Measurements from ENCODE around the gene APBB2.

GRCh38 chr4:40954088-40954668 is 260.2 kb downstream of the APBB2 start:
- TF ChIP-seq SP2 (IDR thresholded peaks at IDR 0.05; ENCODE audit: low read length) (no peak), NRF1 (IDR thresholded peaks at IDR 0.05; ENCODE audit: low read depth, low read length) (no peak), POLR2AphosphoS5 (IDR thresholded peaks at IDR 0.05; ENCODE audit: low read depth, low read length) (no peak), EZH2 (IDR thresholded peaks at IDR 0.05; ENCODE audit: low read depth, low read length, severe bottlenecking) (no peak), SIN3A (conservative IDR thresholded peaks at IDR 0.05 in 1 of 2, IDR thresholded peaks at IDR 0.05 in 1 of 2; ENCODE audit: low read depth in 1 of 2, low read length in 2 of 2) (no peak), POU5F1 (IDR thresholded peaks at IDR 0.05; ENCODE audit: low read depth, low read length) (no peak), FOSL1 (IDR thresholded peaks at IDR 0.05; ENCODE audit: insufficient read depth, low read depth, low read length) (no peak), PHF8 (conservative IDR thresholded peaks at IDR 0.05; ENCODE audit: low read depth, low read length) (no peak)
- TF ChIP-seq, protein P1, sequence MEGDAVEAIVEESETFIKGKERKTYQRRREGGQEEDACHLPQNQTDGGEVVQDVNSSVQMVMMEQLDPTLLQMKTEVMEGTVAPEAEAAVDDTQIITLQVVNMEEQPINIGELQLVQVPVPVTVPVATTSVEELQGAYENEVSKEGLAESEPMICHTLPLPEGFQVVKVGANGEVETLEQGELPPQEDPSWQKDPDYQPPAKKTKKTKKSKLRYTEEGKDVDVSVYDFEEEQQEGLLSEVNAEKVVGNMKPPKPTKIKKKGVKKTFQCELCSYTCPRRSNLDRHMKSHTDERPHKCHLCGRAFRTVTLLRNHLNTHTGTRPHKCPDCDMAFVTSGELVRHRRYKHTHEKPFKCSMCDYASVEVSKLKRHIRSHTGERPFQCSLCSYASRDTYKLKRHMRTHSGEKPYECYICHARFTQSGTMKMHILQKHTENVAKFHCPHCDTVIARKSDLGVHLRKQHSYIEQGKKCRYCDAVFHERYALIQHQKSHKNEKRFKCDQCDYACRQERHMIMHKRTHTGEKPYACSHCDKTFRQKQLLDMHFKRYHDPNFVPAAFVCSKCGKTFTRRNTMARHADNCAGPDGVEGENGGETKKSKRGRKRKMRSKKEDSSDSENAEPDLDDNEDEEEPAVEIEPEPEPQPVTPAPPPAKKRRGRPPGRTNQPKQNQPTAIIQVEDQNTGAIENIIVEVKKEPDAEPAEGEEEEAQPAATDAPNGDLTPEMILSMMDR (IDR thresholded peaks at IDR 0.05; ENCODE audit: control extremely low read depth in 1 of 3, insufficient read depth in 1 of 3, low read depth in 1 of 3, low read length in 3 of 3), result no peak

All from H1 (cell line).